GM21367 (cell line): ENCODE data around the gene LRRC8B.
"Not testable (repeated sequence)": the region's sequence is repeated elsewhere in the genome, so short reads cannot be mapped to it uniquely, and the experiment has no call there.

ENCODE experiments used
- ATAC-seq: cut with Tn5 transposase; IDR thresholded peaks from one replicate; pipeline ENCODE4 v1.9.1; 2021; ENCODE audit not compliant: unreplicated experiment

Gene LRRC8B

GRCh38 chr1:89578946-89579684, 54.5 kb downstream of the LRRC8B start:
- ATAC-seq, result no peak

- no peak for ATAC-seq
Measured at GRCh38 chr1:89580036-89580435, 55.4 kb downstream of the LRRC8B start.

- ATAC-seq, result no peak
Measured at GRCh38 chr1:89581859-89582258, 57.2 kb downstream of the LRRC8B start.

GRCh38 chr1:89582571-89582970, 57.9 kb downstream of the LRRC8B start:
- no peak for ATAC-seq

- no peak for ATAC-seq
Measured at GRCh38 chr1:89584211-89584610, 59.6 kb downstream of the LRRC8B start.

- ATAC-seq, result no peak
Measured at GRCh38 chr1:89584781-89585180, 60.2 kb downstream of the LRRC8B start.

GRCh38 chr1:89587729-89588161, 63.1 kb downstream of the LRRC8B start:
- no peak for ATAC-seq

GRCh38 chr1:89588480-89588879, 63.9 kb downstream of the LRRC8B start:
- ATAC-seq, result no peak

- no peak for ATAC-seq
Measured at GRCh38 chr1:89589515-89589914, 64.9 kb downstream of the LRRC8B start.

GRCh38 chr1:89590341-89591080, 65.9 kb downstream of the LRRC8B start:
- no peak for ATAC-seq

GRCh38 chr1:89592861-89593302, 68.3 kb downstream of the LRRC8B start:
- not testable (repeated sequence) for ATAC-seq

- ATAC-seq, result no peak
Measured at GRCh38 chr1:89594096-89594740, 69.6 kb downstream of the LRRC8B start.

- ATAC-seq, result no peak
Measured at GRCh38 chr1:89596698-89597097, 72.1 kb downstream of the LRRC8B start.

- no peak for ATAC-seq
Measured at GRCh38 chr1:89598450-89599331, 74.1 kb downstream of the LRRC8B start.

- ATAC-seq, result no peak
Measured at GRCh38 chr1:89599332-89599630, 74.7 kb downstream of the LRRC8B start.

GRCh38 chr1:89600451-89601224, 76.0 kb downstream of the LRRC8B start:
- no peak for ATAC-seq

- no peak for ATAC-seq
Measured at GRCh38 chr1:89602871-89603404, 78.3 kb downstream of the LRRC8B start.

- ATAC-seq, result no peak
Measured at GRCh38 chr1:89603651-89604413, 79.2 kb downstream of the LRRC8B start.

- no peak for ATAC-seq
Measured at GRCh38 chr1:89604414-89604735, 79.7 kb downstream of the LRRC8B start.
